Measurements from ENCODE around the gene GPS2.

Gene GPS2

DNA sequence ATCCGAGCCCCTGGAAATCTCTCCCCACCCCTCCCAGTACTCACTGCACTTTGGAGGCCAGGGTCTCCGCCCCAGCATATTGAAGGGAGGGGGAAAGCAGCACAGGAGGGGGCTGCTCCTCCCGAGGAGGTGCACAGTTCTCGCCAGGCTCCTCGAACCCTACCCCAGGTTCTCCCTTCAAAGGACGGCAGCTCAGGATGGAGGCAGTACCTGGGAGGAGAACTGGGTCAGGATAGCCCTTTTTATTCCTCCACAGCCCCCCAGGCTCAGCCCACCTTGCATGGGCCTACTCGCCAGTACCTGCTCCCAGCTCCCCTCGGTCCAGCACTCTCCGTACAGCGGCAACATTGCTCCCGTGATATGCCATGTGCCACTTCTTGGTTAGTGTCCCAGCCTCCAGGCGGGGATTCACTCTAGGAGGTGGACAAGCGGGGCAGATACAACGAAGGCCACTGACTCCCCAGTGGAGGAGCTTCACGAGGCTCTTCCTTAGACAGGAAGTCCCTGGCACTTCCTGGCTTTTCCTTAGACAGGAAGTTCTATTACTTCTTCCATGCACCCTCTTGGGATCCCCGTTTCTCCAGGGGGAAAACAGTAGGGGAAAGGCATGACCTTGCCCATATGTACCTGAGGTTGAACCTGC, 2.1 kb upstream of the GPS2 start:
- TF ChIP-seq CTCF (IDR thresholded peaks at IDR 0.05; ENCODE audit: insufficient read depth, low read depth, low read length, missing control alignments): no peak
- DNase-seq (ENCODE audit: low read depth): no peak
- H3K4me3 ChIP-seq (ENCODE audit: low read depth, low read length): no peak overlapping the region

DNA sequence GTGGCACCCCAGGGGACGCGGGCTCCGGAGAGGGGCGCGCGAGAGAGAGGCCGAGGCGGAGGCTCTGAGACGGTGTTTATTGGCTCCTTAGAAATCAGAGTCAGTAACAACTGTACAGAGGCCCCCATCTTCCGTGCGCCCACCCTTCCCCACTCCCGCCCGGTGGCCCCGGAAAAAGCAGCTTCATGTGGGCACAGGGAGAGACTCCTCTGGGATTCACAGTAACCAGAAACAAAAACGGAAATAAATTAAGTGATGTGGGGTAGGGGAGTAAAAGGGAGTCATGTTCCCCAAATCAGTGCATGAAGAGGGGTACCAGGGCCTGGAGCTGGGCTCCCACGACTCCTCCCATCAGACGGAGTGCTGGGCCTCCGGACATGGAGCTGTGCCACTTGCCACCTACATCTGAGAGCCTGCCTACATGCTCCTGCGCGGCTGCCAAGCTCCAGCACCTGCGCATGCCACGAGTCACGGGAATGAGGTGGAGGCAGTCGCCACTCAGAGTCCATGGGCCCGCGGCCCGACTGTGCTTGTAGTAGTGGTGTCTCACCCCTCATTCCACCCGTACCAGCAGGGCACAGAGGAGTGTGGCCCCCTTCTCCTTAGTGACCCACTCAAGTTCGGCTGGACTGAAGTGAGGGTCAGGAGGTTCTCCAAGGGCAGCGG, 543 bp upstream of the GPS2 start:
- DNase-seq (ENCODE audit: low read depth): no peak

GRCh38 chr17:7313890-7314718, 1.1 kb downstream of the GPS2 start:
- no peak for TF ChIP-seq CTCF (IDR thresholded peaks at IDR 0.05; ENCODE audit: insufficient read depth, low read depth, low read length, missing control alignments)
- peak overlapping the region; percentile 64 for H3K4me3 ChIP-seq (ENCODE audit: low read depth, low read length)
- peak; percentile 47 for DNase-seq (ENCODE audit: low read depth)

More for the DNA sequence above, 543 bp upstream of the GPS2 start:
- peak overlapping the region; percentile 64 for H3K4me3 ChIP-seq (ENCODE audit: low read depth, low read length)
- no peak for TF ChIP-seq CTCF (IDR thresholded peaks at IDR 0.05; ENCODE audit: insufficient read depth, low read depth, low read length, missing control alignments)

- H3K4me3 ChIP-seq (ENCODE audit: low read depth, low read length): no peak overlapping the region
- peak; percentile 57 for DNase-seq (ENCODE audit: low read depth)
These were observed 1.9 kb downstream of the GPS2 start for GRCh38 chr17:7313088-7313889.

DNA sequence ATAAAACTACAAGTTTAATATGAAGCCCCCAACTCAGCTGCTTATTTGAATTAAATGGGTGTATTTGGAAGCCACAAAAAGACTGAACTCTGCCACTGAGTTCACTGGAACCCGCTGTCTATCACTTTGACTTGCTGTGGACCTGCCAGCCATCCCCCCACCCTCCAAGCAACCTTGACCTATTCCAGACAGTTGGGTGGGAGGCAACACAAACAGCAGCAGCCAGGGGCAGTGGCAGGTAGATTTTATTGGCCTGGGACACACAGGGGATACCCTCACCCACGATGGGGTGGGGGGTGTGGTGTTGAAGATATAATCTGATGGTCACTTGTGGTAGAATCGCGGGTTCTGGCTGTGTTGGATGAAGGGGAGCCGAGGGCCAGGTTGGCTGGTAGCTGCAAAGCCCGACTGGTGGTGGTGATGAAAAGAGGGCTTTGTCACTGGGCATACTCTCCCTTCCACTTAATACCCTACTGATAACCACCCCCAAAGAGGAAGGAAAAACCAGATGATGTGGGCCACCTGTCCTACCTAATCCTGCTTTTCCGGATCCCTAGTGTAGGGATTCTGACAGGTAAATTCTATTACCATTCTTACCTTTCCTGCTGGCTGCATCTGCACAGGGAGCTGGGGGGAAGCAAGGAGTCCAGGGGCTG, 2.6 kb downstream of the GPS2 start:
- H3K4me3 ChIP-seq (ENCODE audit: low read depth, low read length): no peak overlapping the region
- TF ChIP-seq CTCF (IDR thresholded peaks at IDR 0.05; ENCODE audit: insufficient read depth, low read depth, low read length, missing control alignments): no peak

More at GRCh38 chr17:7313088-7313889, 1.9 kb downstream of the GPS2 start:
- TF ChIP-seq CTCF (IDR thresholded peaks at IDR 0.05; ENCODE audit: insufficient read depth, low read depth, low read length, missing control alignments): no peak

DNA sequence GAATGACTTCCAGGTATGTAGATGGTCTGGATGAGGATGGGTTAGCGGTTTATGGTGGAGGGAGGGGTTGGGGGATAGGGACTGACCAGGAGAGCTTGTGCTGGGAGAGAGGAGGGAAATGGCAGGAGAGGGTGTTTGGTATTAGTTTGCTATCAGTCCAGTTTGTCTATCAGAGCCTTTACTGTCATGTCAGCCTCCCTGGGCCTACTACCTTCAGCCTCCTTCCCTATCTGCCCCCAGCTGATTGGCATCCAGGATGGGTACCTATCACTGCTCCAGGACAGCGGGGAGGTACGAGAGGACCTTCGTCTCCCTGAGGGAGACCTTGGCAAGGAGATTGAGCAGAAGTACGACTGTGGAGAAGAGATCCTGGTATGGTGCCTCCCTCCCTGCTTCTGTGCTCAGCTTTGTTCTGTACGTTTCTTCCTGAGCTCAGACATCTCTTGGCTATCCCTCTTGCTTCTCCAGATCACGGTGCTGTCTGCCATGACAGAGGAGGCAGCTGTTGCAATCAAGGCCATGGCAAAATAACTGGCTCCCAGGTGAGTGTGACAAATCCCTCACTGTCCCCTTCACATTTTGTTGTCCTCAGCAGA, 4.0 kb downstream of the GPS2 start:
- no peak for TF ChIP-seq CTCF (IDR thresholded peaks at IDR 0.05; ENCODE audit: insufficient read depth, low read depth, low read length, missing control alignments)
- no peak overlapping the region for H3K4me3 ChIP-seq (ENCODE audit: low read depth, low read length)
- DNase-seq (ENCODE audit: low read depth): no peak

More for the DNA sequence above, 2.6 kb downstream of the GPS2 start:
- DNase-seq (ENCODE audit: low read depth): no peak

Data from GM12865 (cell line).